Endothelial cell of umbilical vein (primary cell): Measurements from ENCODE around the gene MINDY3.

Experiments used
- CTCF ChIP-seq, 2 donors: IDR thresholded peaks; 1 replicate in 1 of 2; 2 replicates in 1 of 2; pipeline ENCODE4 v1.5.1; 2011; ENCODE audit warnings: low read length in 2 of 2, mild to moderate bottlenecking in 2 of 2, moderate library complexity in 2 of 2, control low read depth in 1 of 2, inconsistent platforms in 1 of 2, low read depth in 1 of 2; ENCODE audit not compliant: insufficient read depth in 1 of 2; ENCODE audit errors: extremely low read depth in 1 of 2
- EZH2 ChIP-seq: IDR thresholded peaks from 2 replicates; pipeline ENCODE4 v1.6.1; 2012; ENCODE audit warnings: borderline replicate concordance, low read depth, mild to moderate bottlenecking, moderate library complexity, low read length, inconsistent platforms; ENCODE audit not compliant: severe bottlenecking
- FOS ChIP-seq: IDR thresholded peaks from 2 replicates; pipeline ENCODE4 v1.6.1; 2011; ENCODE audit warnings: mild to moderate bottlenecking, low read length, moderate library complexity, borderline replicate concordance; ENCODE audit not compliant: insufficient read depth
- JUN ChIP-seq: IDR thresholded peaks from 2 replicates; pipeline ENCODE4 v1.6.1; 2011; ENCODE audit warnings: borderline replicate concordance, low read depth; ENCODE audit not compliant: insufficient read length, insufficient read depth
- MYC ChIP-seq: IDR thresholded peaks from one replicate; pipeline ENCODE4 v1.6.1; 2011; ENCODE audit warnings: mild to moderate bottlenecking, low read depth, low read length
- POLR2A ChIP-seq: IDR thresholded peaks from 2 replicates; pipeline ENCODE4 v1.6.1; 2012; ENCODE audit warnings: low read depth, mild to moderate bottlenecking, control low read depth, low read length
- POLR2AphosphoS5 ChIP-seq: IDR thresholded peaks from 2 replicates; pipeline ENCODE4 v1.6.1; 2012; ENCODE audit warnings: low read depth, mild to moderate bottlenecking, control low read depth, low read length, moderate library complexity; ENCODE audit not compliant: insufficient read depth
- TF ChIP-seq, protein P1 (sequence below): IDR thresholded peaks from 2 replicates; pipeline ENCODE4 v1.6.1; 2011; ENCODE audit not compliant: insufficient read depth, insufficient read length

DNA sequence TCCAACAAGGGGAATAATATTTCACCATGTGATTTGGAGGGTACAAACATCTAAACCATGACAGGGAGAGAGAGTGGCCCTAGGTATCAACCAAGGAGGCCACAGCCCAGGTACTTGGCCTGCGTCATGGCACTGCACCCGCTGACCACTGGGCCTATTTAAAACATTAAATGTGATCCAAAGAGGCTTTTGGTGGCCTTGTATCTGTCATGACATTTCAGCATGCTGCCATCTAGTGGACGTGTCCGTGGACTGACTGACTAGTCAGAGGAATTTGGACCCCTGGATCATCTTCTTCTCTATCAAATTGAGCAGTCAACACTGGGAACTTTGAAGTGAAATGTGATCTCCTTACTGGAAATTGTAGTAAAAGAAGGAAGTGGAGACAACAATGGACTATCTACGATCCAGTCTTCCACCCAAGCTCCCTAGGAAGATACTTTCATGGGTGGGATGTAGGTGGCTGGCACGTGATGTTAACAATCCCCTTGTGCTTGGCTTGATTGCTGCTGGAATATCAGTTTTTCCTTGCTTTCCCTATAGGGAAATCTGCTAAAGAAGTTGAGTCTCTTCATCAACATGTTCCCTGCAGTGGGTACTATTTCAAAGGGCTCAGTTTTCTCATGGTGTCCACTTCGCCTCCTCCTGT is 116.0 kb downstream of the MINDY3 start:
- TF ChIP-seq POLR2A: no peak
- TF ChIP-seq CTCF (IDR thresholded peaks at IDR 0.05; ENCODE audit: extremely low read depth in 1 of 2, insufficient read depth in 1 of 2, low read depth in 1 of 2, low read length in 2 of 2): peak; percentile 63 to 73
- TF ChIP-seq, protein P1, sequence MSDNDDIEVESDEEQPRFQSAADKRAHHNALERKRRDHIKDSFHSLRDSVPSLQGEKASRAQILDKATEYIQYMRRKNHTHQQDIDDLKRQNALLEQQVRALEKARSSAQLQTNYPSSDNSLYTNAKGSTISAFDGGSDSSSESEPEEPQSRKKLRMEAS: no peak
- no peak for TF ChIP-seq EZH2
- TF ChIP-seq POLR2AphosphoS5: no peak
- TF ChIP-seq JUN: no peak
- no peak for TF ChIP-seq FOS
- no peak for TF ChIP-seq MYC
